Fibroblast of the aortic adventitia (primary cell): ENCODE measurements around the gene ENPP3. TPM values are rescaled to one million over a fixed set of nuclear protein-coding genes. Genes with fewer than 3 reads are reported as not detected.

Experiments used
- DNase-seq: peaks from one replicate; pipeline ENCODE4 v3.0.0-alpha.2; 2010; ENCODE audit warnings: low read depth
- H3K4me3 ChIP-seq: 2 replicates; pipeline ENCODE4 v1.5.1; 2011; ENCODE audit warnings: low read depth, mild to moderate bottlenecking, control low read depth, low read length, moderate library complexity
- total RNA-seq: library from RNA; depleted of rRNA; stranded (reverse); fragments of >200 nt; gene quantifications from 2 replicates; pipeline ENCODE4 v1.2.3, GENCODE V29; 2012; ENCODE audit warnings: low replicate concordance
- TF ChIP-seq, protein P1 (sequence below): IDR thresholded peaks from 2 replicates; pipeline ENCODE4 v1.5.1; 2011; ENCODE audit warnings: mild to moderate bottlenecking, low read length, control low read depth, inconsistent platforms; ENCODE audit not compliant: insufficient read depth

The ENPP3 gene
- total RNA-seq, result not detected in 2 replicates

DNA sequence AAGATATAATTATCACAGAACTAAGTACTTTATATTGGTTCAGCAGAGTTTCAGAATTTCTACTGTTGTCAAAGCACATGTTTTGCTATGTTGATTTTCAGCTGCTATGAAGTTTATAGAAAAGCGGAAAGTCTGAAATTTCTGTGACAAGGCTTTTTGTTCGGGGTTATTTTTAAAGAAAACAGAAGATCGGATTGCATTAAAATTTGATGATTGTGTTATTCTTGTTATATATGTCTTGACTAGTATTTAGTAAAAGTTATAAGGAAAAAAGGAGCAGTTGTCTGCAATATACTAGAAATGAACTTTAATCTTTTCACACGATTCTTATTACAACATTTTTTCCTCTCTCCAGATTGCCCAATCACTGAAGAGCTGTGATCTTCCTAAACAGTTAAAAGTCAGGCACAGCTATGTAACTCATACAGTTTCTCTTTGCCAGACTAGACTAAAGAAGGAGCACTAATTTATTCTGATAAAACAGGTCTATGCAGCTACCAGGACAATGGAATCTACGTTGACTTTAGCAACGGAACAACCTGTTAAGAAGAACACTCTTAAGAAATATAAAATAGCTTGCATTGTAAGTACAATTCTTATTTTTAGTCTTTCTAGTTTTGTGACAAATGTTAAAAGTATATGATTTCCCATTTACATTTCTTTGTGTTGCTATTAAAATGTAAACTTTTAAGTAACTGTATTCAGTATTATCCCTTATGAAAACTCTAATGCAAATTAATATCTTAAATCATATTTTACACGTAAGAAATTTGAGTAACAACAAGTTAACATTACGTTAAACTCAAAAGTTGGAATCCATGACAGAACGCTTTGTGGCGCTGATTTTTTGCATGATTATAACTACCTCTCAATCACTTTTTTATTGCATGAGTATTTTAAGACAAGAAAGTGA is at the start of gene ENPP3:
Gene ENPP3 (plus strand): TSS at position 423 of the 913 bp plus-strand sequence. CDS start 83 bp downstream, at position 506.
- TF ChIP-seq, protein P1, sequence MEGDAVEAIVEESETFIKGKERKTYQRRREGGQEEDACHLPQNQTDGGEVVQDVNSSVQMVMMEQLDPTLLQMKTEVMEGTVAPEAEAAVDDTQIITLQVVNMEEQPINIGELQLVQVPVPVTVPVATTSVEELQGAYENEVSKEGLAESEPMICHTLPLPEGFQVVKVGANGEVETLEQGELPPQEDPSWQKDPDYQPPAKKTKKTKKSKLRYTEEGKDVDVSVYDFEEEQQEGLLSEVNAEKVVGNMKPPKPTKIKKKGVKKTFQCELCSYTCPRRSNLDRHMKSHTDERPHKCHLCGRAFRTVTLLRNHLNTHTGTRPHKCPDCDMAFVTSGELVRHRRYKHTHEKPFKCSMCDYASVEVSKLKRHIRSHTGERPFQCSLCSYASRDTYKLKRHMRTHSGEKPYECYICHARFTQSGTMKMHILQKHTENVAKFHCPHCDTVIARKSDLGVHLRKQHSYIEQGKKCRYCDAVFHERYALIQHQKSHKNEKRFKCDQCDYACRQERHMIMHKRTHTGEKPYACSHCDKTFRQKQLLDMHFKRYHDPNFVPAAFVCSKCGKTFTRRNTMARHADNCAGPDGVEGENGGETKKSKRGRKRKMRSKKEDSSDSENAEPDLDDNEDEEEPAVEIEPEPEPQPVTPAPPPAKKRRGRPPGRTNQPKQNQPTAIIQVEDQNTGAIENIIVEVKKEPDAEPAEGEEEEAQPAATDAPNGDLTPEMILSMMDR, result no peak
- peak; percentile 30 for DNase-seq
- no peak within 1 kb of the TSS for H3K4me3 ChIP-seq

DNA sequence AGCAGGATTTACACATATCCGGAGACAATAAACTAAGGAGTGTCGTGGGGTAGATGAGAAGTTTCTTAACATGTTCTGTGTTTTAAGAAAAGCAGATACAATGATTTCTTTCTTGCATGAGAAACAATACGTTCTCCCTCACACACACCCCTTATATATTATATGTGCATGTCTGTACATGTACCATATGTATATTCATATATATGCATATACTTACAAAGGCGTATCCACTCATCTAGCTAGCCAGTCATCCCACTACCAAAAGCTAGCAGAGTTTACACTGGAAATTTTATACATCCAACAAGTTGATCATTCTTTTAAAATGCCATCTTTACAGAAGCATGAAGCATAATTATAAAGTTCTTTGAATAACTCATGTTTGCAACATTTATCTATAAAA is 49.2 kb upstream of the ENPP3 start:
- H3K4me3 ChIP-seq, result no peak overlapping the region
- TF ChIP-seq, protein P1, result no peak
- no peak for DNase-seq

GRCh38 chr6:131588643-131589042 is 48.5 kb upstream of the ENPP3 start:
- TF ChIP-seq, protein P1, result no peak
- DNase-seq, result no peak
- no peak overlapping the region for H3K4me3 ChIP-seq

- no peak for DNase-seq
- TF ChIP-seq, protein P1, result no peak
- H3K4me3 ChIP-seq, result no peak overlapping the region
Measured at GRCh38 chr6:131592935-131593334, 44.2 kb upstream of the ENPP3 start.

DNA sequence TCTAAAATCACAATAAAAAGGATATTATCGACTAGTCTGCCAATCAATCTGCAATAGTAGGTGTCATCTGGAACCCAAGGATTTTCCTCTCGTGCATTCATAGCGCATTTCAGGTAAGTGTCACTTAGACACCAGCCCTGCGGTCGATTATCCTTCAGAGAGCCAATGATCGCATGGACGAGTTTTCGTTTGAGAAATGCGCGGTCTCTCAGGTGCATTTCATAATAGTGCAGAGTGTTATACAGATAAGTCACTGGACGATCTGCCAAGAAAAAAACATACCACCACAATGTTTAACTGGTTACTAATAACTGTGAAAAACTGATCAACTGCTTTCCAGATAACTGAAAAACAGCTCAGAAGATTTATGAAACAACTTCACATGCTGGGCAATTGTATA is 43.0 kb upstream of the ENPP3 start:
- TF ChIP-seq, protein P1, result no peak
- DNase-seq, result no peak
- no peak overlapping the region for H3K4me3 ChIP-seq

DNA sequence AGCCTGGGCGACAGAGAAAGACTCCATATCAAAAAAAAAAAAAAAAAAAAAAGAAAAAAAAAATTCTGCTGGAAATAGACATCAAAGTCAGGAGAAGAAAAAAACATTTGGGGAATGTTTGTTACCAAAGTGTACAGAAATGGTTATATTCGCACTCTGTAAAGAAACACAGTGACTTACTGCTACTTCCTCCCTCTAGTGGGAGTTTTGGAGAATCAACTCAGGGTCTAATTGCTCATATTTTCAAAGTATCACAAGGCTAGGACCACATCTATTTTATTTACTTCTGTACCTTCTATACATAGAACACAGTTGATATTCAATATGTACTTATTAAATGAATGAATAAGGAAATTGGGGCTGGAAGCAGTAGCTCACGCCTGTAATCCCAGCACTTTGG is 39.7 kb upstream of the ENPP3 start:
- no peak overlapping the region for H3K4me3 ChIP-seq
- TF ChIP-seq, protein P1, result peak; percentile 15
- no peak for DNase-seq

DNA sequence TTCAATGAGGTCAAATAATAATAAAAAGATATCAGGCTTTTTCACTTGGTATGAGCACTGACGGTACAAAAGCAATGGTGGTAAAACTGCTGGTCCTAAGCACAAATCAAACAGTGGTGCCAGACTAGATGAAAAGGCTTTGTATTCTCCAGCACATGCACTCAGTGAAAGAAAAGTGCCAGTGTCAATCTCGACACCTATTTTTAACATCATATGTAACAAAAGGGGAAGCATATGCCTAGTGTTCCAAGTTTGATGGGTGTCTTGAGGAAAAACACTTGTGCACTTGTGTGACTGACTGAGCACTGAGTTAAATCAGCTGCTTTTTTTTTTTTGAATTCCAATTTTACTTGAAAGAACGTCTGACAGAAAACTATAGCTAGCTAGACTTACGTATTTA is 36.4 kb upstream of the ENPP3 start:
- DNase-seq, result no peak
- TF ChIP-seq, protein P1, result no peak

More for the DNA sequence above, 36.4 kb upstream of the ENPP3 start:
- H3K4me3 ChIP-seq, result no peak overlapping the region
